HepG2 (cell line): ENCODE results near the gene CD7. TPM values are rescaled to one million over a fixed set of nuclear protein-coding genes. Genes with fewer than 3 reads are reported as not detected.

ENCODE experiments used
- CHCHD3 ChIP-seq: sonication (generic); formaldehyde crosslinking; IDR thresholded peaks from 2 replicates; pipeline ENCODE4 v1.8.0; 2022; ENCODE audit warnings: mild to moderate bottlenecking, missing genetic modification reagents, moderate library complexity
- ERF ChIP-seq: IDR thresholded peaks from 2 replicates; pipeline ENCODE4 v1.6.1; 2018; ENCODE audit warnings: missing biosample characterization, missing genetic modification reagents
- SIN3B ChIP-seq: fragments of 150-350 bp; IDR thresholded peaks from 2 replicates; pipeline ENCODE4 v1.6.1; 2014; ENCODE audit warnings: low read length
- SP2 ChIP-seq: sonication (generic); formaldehyde crosslinking; IDR thresholded peaks from 2 replicates; pipeline ENCODE4 v1.5.1; 2020; ENCODE audit warnings: mild to moderate bottlenecking, missing genetic modification reagents
- ZFP41 ChIP-seq: sonication (generic); formaldehyde crosslinking; IDR thresholded peaks from 2 replicates; pipeline ENCODE4 v1.4.0; 2020; ENCODE audit warnings: mild to moderate bottlenecking, missing genetic modification reagents, borderline replicate concordance
- ZFP90 ChIP-seq: sonication (generic); formaldehyde crosslinking; IDR thresholded peaks from 2 replicates; pipeline ENCODE4 v1.8.0; 2022; ENCODE audit warnings: missing genetic modification reagents, mild to moderate bottlenecking, inconsistent platforms, borderline replicate concordance
- ZFY ChIP-seq: sonication (generic); formaldehyde crosslinking; IDR thresholded peaks from 2 replicates; pipeline ENCODE4 v1.4.0; 2020; ENCODE audit warnings: missing genetic modification reagents
- ZNF775 ChIP-seq: sonication (generic); formaldehyde crosslinking; IDR thresholded peaks from 2 replicates; pipeline ENCODE4 v1.4.0; 2020; ENCODE audit warnings: missing genetic modification reagents, mild to moderate bottlenecking, moderate library complexity, borderline replicate concordance
- polyA plus RNA-seq, 8 experiments: library from polyadenylated mRNA; depleted of rRNA in 3 of 8; stranded (reverse) in 7 of 8; unstranded in 1 of 8; fragments of >200 nt; fragmentation: Illumina TruSeq in 4 of 8; extraction: Trizol in 4 of 8; gene quantifications; 2 replicates each; pipeline versions ENCODE4 v1.2.1 to v1.2.3, GENCODE V29; 2011 to 2016; ENCODE audit warnings: low read depth in 4 of 8, missing spikeins in 1 of 8, mixed read lengths in 1 of 8; ENCODE audit not compliant: insufficient read depth in 1 of 8
- total RNA-seq, 5 experiments: library from RNA; depleted of rRNA; stranded (reverse); fragments of >200 nt; fragmentation: Illumina TruSeq; extraction: Trizol; gene quantifications; 2 replicates each; pipeline ENCODE4 v1.2.3, GENCODE V29; 2016; ENCODE audit warnings: low read depth in 1 of 5
- TF ChIP-seq, protein P1 (sequence below): sonication (generic); formaldehyde crosslinking; IDR thresholded peaks from 2 replicates; pipeline ENCODE4 v1.5.0; 2020; ENCODE audit warnings: mild to moderate bottlenecking, missing genetic modification reagents, borderline replicate concordance
- TF ChIP-seq, protein P2 (sequence below): sonication (generic); formaldehyde crosslinking; IDR thresholded peaks from 2 replicates; pipeline ENCODE4 v1.4.0; 2020; ENCODE audit warnings: missing genetic modification reagents, borderline replicate concordance
- TF ChIP-seq, protein P3 (sequence below): sonication (generic); formaldehyde crosslinking; IDR thresholded peaks from 2 replicates; pipeline ENCODE4 v1.5.1; 2020; ENCODE audit warnings: missing genetic modification reagents, mild to moderate bottlenecking, borderline replicate concordance

CD7 gene
- total and polyA plus RNA-seq, 2 of the 13 experiments (the other 11 are each of a cell fraction or from before 2014, with no cell fraction given) = 67.6 to 76.4 TPM

DNA sequence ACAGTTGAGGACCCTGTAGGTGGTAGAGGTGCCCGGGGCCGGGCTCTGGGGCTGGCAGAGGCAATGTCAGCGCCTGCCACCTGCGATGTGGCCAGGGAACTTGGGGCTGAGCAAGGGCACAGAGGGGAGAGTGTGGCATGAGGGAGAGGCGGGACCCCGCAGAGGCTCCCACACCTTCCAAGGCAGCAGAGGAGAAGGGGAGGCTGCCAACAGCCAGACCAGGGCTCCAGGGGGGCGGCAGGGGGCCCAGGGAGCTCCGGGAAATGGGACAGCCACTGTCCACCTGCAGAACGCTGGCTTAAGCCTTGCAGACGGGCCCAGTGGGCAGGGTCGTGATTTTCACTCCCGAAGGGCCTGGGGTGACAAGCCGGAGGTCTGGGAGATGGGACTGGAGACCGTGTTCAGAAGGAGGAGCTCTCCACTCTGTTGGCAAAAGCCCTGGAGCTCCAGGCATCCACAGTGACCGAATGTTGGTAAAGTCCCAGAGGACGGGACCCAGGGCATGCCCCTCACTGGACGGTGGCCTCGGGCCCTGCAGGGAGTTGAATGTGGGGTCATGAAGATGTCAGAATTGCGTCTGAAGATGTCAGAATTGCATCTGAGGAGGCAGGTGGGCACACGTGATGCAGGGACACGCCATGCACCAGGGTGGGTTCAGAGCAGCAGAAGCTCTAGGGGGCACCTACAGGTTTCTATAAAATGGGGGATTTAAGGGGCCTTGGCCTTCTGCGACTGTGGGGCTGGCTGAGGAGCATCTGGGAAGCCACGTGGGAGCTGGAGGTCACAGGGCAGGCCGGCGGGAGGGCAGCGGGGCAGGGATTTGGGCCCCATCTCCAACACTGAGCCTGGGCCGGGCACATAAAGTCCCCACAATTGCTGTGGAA lies 18.6 kb downstream of the CD7 start (continued):
- TF ChIP-seq, protein P1, sequence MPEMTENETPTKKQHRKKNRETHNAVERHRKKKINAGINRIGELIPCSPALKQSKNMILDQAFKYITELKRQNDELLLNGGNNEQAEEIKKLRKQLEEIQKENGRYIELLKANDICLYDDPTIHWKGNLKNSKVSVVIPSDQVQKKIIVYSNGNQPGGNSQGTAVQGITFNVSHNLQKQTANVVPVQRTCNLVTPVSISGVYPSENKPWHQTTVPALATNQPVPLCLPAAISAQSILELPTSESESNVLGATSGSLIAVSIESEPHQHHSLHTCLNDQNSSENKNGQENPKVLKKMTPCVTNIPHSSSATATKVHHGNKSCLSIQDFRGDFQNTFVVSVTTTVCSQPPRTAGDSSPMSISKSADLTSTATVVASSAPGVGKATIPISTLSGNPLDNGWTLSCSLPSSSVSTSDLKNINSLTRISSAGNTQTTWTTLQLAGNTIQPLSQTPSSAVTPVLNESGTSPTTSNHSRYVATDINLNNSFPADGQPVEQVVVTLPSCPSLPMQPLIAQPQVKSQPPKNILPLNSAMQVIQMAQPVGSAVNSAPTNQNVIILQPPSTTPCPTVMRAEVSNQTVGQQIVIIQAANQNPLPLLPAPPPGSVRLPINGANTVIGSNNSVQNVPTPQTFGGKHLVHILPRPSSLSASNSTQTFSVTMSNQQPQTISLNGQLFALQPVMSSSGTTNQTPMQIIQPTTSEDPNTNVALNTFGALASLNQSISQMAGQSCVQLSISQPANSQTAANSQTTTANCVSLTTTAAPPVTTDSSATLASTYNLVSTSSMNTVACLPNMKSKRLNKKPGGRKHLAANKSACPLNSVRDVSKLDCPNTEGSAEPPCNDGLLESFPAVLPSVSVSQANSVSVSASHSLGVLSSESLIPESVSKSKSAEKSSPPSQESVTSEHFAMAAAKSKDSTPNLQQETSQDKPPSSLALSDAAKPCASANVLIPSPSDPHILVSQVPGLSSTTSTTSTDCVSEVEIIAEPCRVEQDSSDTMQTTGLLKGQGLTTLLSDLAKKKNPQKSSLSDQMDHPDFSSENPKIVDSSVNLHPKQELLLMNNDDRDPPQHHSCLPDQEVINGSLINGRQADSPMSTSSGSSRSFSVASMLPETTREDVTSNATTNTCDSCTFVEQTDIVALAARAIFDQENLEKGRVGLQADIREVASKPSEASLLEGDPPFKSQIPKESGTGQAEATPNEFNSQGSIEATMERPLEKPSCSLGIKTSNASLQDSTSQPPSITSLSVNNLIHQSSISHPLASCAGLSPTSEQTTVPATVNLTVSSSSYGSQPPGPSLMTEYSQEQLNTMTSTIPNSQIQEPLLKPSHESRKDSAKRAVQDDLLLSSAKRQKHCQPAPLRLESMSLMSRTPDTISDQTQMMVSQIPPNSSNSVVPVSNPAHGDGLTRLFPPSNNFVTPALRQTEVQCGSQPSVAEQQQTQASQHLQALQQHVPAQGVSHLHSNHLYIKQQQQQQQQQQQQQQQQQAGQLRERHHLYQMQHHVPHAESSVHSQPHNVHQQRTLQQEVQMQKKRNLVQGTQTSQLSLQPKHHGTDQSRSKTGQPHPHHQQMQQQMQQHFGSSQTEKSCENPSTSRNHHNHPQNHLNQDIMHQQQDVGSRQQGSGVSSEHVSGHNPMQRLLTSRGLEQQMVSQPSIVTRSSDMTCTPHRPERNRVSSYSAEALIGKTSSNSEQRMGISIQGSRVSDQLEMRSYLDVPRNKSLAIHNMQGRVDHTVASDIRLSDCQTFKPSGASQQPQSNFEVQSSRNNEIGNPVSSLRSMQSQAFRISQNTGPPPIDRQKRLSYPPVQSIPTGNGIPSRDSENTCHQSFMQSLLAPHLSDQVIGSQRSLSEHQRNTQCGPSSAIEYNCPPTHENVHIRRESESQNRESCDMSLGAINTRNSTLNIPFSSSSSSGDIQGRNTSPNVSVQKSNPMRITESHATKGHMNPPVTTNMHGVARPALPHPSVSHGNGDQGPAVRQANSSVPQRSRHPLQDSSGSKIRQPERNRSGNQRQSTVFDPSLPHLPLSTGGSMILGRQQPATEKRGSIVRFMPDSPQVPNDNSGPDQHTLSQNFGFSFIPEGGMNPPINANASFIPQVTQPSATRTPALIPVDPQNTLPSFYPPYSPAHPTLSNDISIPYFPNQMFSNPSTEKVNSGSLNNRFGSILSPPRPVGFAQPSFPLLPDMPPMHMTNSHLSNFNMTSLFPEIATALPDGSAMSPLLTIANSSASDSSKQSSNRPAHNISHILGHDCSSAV (CRISPR knock-in tag) = no peak
- TF ChIP-seq, protein P2, sequence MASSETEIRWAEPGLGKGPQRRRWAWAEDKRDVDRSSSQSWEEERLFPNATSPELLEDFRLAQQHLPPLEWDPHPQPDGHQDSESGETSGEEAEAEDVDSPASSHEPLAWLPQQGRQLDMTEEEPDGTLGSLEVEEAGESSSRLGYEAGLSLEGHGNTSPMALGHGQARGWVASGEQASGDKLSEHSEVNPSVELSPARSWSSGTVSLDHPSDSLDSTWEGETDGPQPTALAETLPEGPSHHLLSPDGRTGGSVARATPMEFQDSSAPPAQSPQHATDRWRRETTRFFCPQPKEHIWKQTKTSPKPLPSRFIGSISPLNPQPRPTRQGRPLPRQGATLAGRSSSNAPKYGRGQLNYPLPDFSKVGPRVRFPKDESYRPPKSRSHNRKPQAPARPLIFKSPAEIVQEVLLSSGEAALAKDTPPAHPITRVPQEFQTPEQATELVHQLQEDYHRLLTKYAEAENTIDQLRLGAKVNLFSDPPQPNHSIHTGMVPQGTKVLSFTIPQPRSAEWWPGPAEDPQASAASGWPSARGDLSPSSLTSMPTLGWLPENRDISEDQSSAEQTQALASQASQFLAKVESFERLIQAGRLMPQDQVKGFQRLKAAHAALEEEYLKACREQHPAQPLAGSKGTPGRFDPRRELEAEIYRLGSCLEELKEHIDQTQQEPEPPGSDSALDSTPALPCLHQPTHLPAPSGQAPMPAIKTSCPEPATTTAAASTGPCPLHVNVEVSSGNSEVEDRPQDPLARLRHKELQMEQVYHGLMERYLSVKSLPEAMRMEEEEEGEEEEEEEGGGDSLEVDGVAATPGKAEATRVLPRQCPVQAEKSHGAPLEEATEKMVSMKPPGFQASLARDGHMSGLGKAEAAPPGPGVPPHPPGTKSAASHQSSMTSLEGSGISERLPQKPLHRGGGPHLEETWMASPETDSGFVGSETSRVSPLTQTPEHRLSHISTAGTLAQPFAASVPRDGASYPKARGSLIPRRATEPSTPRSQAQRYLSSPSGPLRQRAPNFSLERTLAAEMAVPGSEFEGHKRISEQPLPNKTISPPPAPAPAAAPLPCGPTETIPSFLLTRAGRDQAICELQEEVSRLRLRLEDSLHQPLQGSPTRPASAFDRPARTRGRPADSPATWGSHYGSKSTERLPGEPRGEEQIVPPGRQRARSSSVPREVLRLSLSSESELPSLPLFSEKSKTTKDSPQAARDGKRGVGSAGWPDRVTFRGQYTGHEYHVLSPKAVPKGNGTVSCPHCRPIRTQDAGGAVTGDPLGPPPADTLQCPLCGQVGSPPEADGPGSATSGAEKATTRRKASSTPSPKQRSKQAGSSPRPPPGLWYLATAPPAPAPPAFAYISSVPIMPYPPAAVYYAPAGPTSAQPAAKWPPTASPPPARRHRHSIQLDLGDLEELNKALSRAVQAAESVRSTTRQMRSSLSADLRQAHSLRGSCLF = no peak
- TF ChIP-seq ERF (CRISPR knock-in tag) (no peak), ZFP41 (CRISPR knock-in tag) (no peak), ZFY (CRISPR knock-in tag) (0 out of 2 replicates have a peak, but pooled peaks have one; percentile 11), ZNF775 (CRISPR knock-in tag) (no peak), SIN3B (no peak), ZFP90 (CRISPR knock-in tag) (no peak), SP2 (CRISPR knock-in tag) (no peak), CHCHD3 (no peak)
- TF ChIP-seq, protein P3, sequence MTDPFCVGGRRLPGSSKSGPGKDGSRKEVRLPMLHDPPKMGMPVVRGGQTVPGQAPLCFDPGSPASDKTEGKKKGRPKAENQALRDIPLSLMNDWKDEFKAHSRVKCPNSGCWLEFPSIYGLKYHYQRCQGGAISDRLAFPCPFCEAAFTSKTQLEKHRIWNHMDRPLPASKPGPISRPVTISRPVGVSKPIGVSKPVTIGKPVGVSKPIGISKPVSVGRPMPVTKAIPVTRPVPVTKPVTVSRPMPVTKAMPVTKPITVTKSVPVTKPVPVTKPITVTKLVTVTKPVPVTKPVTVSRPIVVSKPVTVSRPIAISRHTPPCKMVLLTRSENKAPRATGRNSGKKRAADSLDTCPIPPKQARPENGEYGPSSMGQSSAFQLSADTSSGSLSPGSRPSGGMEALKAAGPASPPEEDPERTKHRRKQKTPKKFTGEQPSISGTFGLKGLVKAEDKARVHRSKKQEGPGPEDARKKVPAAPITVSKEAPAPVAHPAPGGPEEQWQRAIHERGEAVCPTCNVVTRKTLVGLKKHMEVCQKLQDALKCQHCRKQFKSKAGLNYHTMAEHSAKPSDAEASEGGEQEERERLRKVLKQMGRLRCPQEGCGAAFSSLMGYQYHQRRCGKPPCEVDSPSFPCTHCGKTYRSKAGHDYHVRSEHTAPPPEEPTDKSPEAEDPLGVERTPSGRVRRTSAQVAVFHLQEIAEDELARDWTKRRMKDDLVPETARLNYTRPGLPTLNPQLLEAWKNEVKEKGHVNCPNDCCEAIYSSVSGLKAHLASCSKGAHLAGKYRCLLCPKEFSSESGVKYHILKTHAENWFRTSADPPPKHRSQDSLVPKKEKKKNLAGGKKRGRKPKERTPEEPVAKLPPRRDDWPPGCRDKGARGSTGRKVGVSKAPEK = no peak
